GM19324 (cell line): ENCODE data around the gene CRYGN.

ENCODE experiments used
- ATAC-seq: cut with Tn5 transposase; IDR thresholded peaks from one replicate; pipeline ENCODE4 v1.9.1; 2021; ENCODE audit warnings: mild to moderate bottlenecking, moderate library complexity; ENCODE audit not compliant: unreplicated experiment, low FRiP score

Gene CRYGN

DNA sequence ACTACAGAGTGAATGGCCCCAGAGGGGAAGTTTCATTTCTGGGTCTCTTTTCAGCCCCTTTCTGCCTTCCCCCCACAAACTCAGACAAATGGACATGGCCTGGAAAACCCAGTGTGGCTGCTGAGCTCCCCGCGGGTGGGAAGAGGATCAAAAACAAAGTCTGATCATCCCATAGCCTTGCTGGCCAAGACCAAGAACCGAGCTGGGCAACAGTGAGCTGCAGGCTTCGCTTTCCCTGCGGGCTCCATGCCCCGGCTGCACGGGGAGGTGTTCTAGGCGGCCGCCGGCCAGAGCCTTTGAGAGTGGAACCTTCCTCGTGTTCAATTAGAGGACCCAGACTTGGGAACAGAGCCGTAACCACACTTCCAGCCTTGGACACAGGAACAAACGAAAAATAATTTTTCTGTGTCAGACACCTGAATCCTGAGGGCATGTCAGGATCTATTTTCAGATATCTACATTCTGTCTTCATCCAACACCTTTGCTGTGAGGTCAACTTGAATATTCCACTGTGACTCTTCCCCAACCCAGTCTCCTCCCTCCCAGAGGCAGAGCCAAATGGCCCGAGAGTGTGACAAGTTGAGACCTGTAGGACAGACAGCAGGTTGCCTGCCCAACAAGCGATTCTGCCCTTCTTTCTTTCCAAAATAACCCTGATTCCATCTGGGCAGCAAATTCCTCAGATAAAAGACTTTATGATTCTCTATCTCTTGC, 56.1 kb downstream of the CRYGN start:
- no peak for ATAC-seq

DNA sequence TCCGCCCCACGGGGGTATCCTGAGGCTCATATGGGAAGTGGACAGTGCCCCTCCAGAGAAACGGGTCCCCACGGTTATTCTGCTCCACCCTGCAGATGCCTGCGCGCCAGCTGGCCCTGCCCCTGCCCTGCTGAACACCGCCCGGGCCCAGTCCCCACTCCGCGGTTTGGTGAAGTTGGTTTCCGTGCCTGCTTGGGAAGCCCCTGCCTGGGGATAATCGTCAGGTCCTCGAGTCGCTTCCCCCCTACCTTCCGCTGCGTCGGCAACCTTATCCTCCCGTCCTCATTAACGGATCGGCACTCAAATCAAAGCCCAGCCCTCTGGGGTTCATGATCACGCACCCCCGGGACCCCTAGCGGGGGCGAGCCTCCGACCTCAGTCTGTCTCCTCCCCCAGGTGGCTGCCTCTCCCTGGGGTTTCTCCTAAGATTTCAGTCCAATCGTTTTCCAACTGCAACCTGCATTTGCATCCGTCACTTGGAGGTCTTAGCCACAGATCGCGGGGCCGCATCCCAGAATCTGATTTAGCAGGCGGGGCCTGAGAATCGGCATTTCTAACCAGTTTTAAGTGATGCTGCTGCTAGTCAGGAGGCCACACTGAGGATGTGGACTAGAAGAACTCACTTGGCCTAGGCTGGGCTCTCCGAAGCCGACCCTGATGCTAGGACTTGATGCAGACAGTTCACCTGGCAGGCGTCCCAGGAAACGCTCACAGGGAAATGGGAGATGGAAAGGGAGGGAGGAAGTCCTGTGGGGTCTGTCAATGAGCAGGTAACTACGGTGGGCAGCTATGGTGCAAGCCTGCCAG, 57.7 kb downstream of the CRYGN start:
- ATAC-seq: no peak

- no peak for ATAC-seq
These were observed 58.4 kb downstream of the CRYGN start for GRCh38 chr7:151381348-151382078.

GRCh38 chr7:151381098-151381347, 58.9 kb downstream of the CRYGN start:
- no peak for ATAC-seq

- ATAC-seq: no peak
These were observed 59.5 kb downstream of the CRYGN start for GRCh38 chr7:151380199-151381097.

DNA sequence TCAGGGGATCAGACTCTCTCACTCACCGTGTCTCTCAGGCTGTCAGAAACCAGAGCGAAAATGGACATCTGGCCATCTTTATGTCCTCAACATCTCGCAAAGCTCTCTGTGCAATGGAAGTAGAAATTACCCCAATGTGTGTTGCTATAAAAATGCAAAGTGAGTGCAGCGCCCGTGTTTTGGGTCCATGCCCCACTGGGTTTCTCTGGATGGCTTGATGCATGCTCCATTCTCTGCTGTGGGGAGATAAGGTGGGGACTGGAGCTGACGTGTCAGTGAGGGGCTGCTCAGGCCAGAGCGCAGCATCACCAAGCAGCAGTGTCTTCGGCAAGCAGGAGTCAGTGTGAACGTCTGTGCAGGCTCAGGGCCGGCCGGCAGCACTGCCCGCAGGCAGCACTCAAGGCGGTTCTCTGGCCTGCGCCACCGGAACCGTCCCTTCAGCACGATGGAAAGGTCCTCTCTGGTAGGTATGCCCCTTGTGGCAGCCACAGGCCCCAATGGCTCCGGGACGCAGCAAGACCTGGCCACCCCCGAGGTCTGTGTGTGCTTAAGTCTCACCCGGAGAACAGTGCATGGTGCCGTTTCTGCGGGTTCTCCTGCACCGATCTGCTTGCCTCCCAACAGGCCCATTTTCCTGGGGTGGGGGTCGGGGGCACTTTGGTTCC, 60.3 kb downstream of the CRYGN start:
- ATAC-seq: no peak

DNA sequence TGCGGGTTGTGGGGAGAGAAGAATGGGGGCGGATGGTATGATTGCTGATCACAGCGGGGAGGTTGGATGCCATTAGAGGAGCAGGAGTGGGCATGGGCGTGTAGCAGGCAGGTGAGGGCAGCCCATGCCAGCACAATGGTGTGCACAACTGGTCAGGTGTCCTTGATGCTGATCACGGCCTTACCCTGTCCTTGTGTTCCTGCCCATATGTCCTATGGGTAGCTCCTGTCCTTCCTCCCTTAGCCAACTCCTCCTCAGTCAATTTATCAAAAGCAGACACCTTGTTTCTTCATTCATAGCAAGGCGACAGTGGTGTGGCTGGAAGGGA, 60.8 kb downstream of the CRYGN start:
- no peak for ATAC-seq
